PC-9 (cell line): ENCODE data around the gene TACSTD2. TPM values are rescaled to one million over a fixed set of nuclear protein-coding genes. Genes with fewer than 3 reads are reported as not detected.

Experiments
- BruUV-seq: library from RNA; stranded (reverse); fragments of 400-500 nt; replicated peaks from 2 replicates; lab custom pipeline; 2021; lab: Mats Ljungman, UMichigan
- CTCF ChIA-PET: fragments of 300-600 bp; sonication (Branson Sonifier 250); formaldehyde crosslinking; loops from one replicate; lab custom pipeline; 2022; ENCODE audit warnings: antibody characterized with exemption; lab: Charles Lee
- POLR2A ChIA-PET: fragments of 300-600 bp; sonication (Branson Sonifier 250); formaldehyde crosslinking; loops from one replicate; lab custom pipeline; 2022; ENCODE audit warnings: antibody characterized with exemption; ENCODE audit not compliant: unreplicated experiment; lab: Charles Lee
- DNase-seq, 2 experiments: peaks; one replicate each; pipeline versions ENCODE4 v3.0.0 to v3.0.0-alpha.2; 2015 to 2022; ENCODE audit warnings: mixed read lengths in 1 of 2
- H2AFZ ChIP-seq: fragments of 200-600 bp; sonication (generic); 2 replicates; pipeline ENCODE4 v1.8.1; 2017; ENCODE audit warnings: antibody characterized with exemption
- H3F3A ChIP-seq: fragments of 200-600 bp; sonication (generic); 2 replicates; pipeline ENCODE4 v1.8.1; 2017; ENCODE audit warnings: antibody characterized with exemption, mild to moderate bottlenecking, low read depth; ENCODE audit not compliant: insufficient read depth
- H3K27ac ChIP-seq: fragments of 200-600 bp; sonication (generic); 2 replicates; pipeline ENCODE4 v1.6.1; 2016; ENCODE audit warnings: mixed run types
- H3K27me3 ChIP-seq: fragments of 200-600 bp; sonication (generic); 2 replicates; pipeline ENCODE4 v1.6.1; 2016; ENCODE audit warnings: low read depth, mixed run types; ENCODE audit not compliant: insufficient read depth
- H3K36me3 ChIP-seq: fragments of 200-600 bp; sonication (generic); 2 replicates; pipeline ENCODE4 v1.6.1; 2016; ENCODE audit warnings: low read depth, mixed run types
- H3K4me1 ChIP-seq: fragments of 200-600 bp; sonication (generic); replicated peaks from 2 replicates; pipeline ENCODE4 v1.6.1; 2016; ENCODE audit warnings: mixed run types; ENCODE audit not compliant: insufficient read depth
- H3K4me2 ChIP-seq: fragments of 200-600 bp; sonication (generic); 2 replicates; pipeline ENCODE4 v1.6.1; 2017; ENCODE audit warnings: mixed run types
- H3K4me3 ChIP-seq: fragments of 200-600 bp; sonication (generic); 2 replicates; pipeline ENCODE4 v1.6.1; 2016; ENCODE audit warnings: mixed run types
- H3K79me2 ChIP-seq: fragments of 200-600 bp; sonication (generic); 2 replicates; pipeline ENCODE4 v1.6.1; 2017; ENCODE audit warnings: low read depth, mixed run types
- H3K9me2 ChIP-seq: fragments of 200-600 bp; sonication (generic); 2 replicates; pipeline ENCODE4 v1.8.1; 2017; ENCODE audit warnings: mild to moderate bottlenecking; ENCODE audit not compliant: insufficient read depth
- H3K9me3 ChIP-seq: fragments of 200-600 bp; sonication (generic); 2 replicates; pipeline ENCODE4 v1.8.1; 2016; ENCODE audit warnings: low read depth; ENCODE audit not compliant: insufficient read depth
- H4K20me1 ChIP-seq: fragments of 200-600 bp; sonication (generic); 2 replicates; pipeline ENCODE4 v1.8.1; 2017; ENCODE audit not compliant: insufficient read depth
- CTCF ChIP-seq: fragments of 200-600 bp; sonication (generic); conservative IDR thresholded peaks from 2 replicates; pipeline ENCODE4 v1.6.1; 2017; ENCODE audit warnings: mixed run types, antibody characterized with exemption, mild to moderate bottlenecking, moderate library complexity
- EZH2 ChIP-seq: fragments of 200-600 bp; sonication (generic); IDR thresholded peaks from 2 replicates; pipeline ENCODE4 v1.8.0; 2017; ENCODE audit warnings: antibody characterized with exemption, low read depth
- intact Hi-C: fragments of 100-400 bp; cut with micrococcal nuclease; formaldehyde crosslinking; loops from one replicate; pipeline ENCODE4 v1.10.0; 2022; ENCODE audit not compliant: unreplicated experiment
- total RNA-seq: library from RNA; stranded (reverse); gene quantifications from 2 replicates; pipeline ENCODE4 v1.2.3, GENCODE V29; 2021

The TACSTD2 gene
- total RNA-seq, 1 experiment from 2014 or later, result 489 TPM

- peaks cover 12% of the 10 kb centered on the region; the same call in 1 of the 2 replicates for H4K20me1 ChIP-seq
- peaks cover 61% of the 10 kb centered on the region for H3K4me1 ChIP-seq
- peaks cover 13% of the 10 kb centered on the region for H3K36me3 ChIP-seq
- TF ChIP-seq CTCF, result no peak
- TF ChIP-seq EZH2, result no peak
- CTCF ChIA-PET, result interaction anchor here (1.3 kb wide), 1 partner anchor 79 kb away, joined by 4 read pairs; no protein-coding TSS in a partner anchor
- H3K79me2 ChIP-seq, result peaks cover 58% of the 10 kb centered on the region
- H3K4me2 ChIP-seq, result peak overlapping the region; percentile 86
- no peaks in the 10 kb centered on the region for H3K9me3 ChIP-seq
- peak; percentile 62 to 88 for DNase-seq
- no peak overlapping the region for H2AFZ ChIP-seq
- peak overlapping the region; percentile 97 for H3K4me3 ChIP-seq
- H3F3A ChIP-seq, result peaks cover 69% of the 10 kb centered on the region
- TSS peak; percentile 18 for BruUV-seq
- no peaks in the 10 kb centered on the region for H3K27me3 ChIP-seq
- H3K9me2 ChIP-seq, result no peaks in the 10 kb centered on the region
- POLR2A ChIA-PET, result interaction anchor here (0.6 kb wide), 2 partner anchors 92 to 354 kb away, joined by 3 to 4 read pairs; no protein-coding TSS in a partner anchor
- H3K27ac ChIP-seq, result peak overlapping the region; percentile 99
- intact Hi-C loops, result loop anchor here (2.0 kb wide), 1 partner anchor 57 kb away; no protein-coding TSS in a partner anchor
Measured at GRCh38 chr1:58573705-58574591, 3.1 kb downstream of the TACSTD2 start.

GRCh38 chr1:58573138-58573537 lies 3.9 kb downstream of the TACSTD2 start:
- peak overlapping the region; percentile 99 for H3K27ac ChIP-seq
- TF ChIP-seq CTCF (no peak), EZH2 (no peak)
- no peaks in the 10 kb centered on the region for H3K27me3 ChIP-seq
- no peak for DNase-seq
- H2AFZ ChIP-seq, result no peak overlapping the region
- H3K4me2 ChIP-seq, result peak overlapping the region; percentile 86
- ChIA-PET POLR2A (interaction anchor here (0.6 to 1.4 kb wide), 3 partner anchors 27 to 47 kb away, joined by 3 to 7 read pairs (median 4); partner anchors contain the start of gene OMA1), CTCF (interaction anchor here (1.3 kb wide), 1 partner anchor 79 kb away, joined by 4 read pairs; no protein-coding TSS in a partner anchor)
- H3K9me2 ChIP-seq, result no peaks in the 10 kb centered on the region
- H3K4me3 ChIP-seq, result peak overlapping the region; percentile 97; the same call in 1 of the 2 replicates
- H4K20me1 ChIP-seq, result peaks cover 12% of the 10 kb centered on the region; the same call in 1 of the 2 replicates
- H3K36me3 ChIP-seq, result peaks cover 13% of the 10 kb centered on the region
- H3K9me3 ChIP-seq, result no peaks in the 10 kb centered on the region
- H3F3A ChIP-seq, result peaks cover 65% of the 10 kb centered on the region
- H3K79me2 ChIP-seq, result peaks cover 55% of the 10 kb centered on the region
- peaks cover 55% of the 10 kb centered on the region for H3K4me1 ChIP-seq
- BruUV-seq, result no TSS peak
- intact Hi-C loops, result loop anchor here (2.0 kb wide), 1 partner anchor 56 kb away; no protein-coding TSS in a partner anchor

GRCh38 chr1:58572690-58573089 lies 4.4 kb downstream of the TACSTD2 start:
- no TSS peak for BruUV-seq
- Histone ChIP-seq H3K4me1 (peaks cover 50% of the 10 kb centered on the region), H2AFZ (no peak overlapping the region), H3K4me3 (peak overlapping the region; percentile 97; the same call in 1 of the 2 replicates), H3K36me3 (peaks cover 13% of the 10 kb centered on the region), H4K20me1 (peaks cover 12% of the 10 kb centered on the region; the same call in 1 of the 2 replicates), H3K27me3 (no peaks in the 10 kb centered on the region), H3K9me3 (no peaks in the 10 kb centered on the region), H3K79me2 (peaks cover 50% of the 10 kb centered on the region), H3K9me2 (no peaks in the 10 kb centered on the region), H3F3A (peaks cover 61% of the 10 kb centered on the region), H3K27ac (peak overlapping the region; percentile 99), H3K4me2 (peak overlapping the region; percentile 86)
- POLR2A ChIA-PET, result interaction anchor here (0.5 to 1.4 kb wide), 4 partner anchors 26 to 244 kb away, joined by 3 to 7 read pairs (median 4); partner anchors contain the start of gene OMA1
- DNase-seq, result peak; percentile 79 to 87
- TF ChIP-seq EZH2, result no peak
- no peak for TF ChIP-seq CTCF
- CTCF ChIA-PET, result interaction anchor here (1.3 to 1.8 kb wide), 2 partner anchors 80 kb away, joined by 3 to 4 read pairs; no protein-coding TSS in a partner anchor
- intact Hi-C loops, result loop anchor here (1.0 to 2.0 kb wide), 3 partner anchors 26 to 80 kb away; partner anchors contain the start of gene OMA1
